Measurements from ENCODE around the gene MEX3A. TPM values are rescaled to one million over a fixed set of nuclear protein-coding genes. Genes with fewer than 3 reads are reported as not detected.
"Not testable (repeated sequence)": the region's sequence is repeated elsewhere in the genome, so short reads cannot be mapped to it uniquely, and the experiment has no call there.

The MEX3A gene
- total RNA-seq, 4 donors from 2014 or later: under 0.01 to 1.2 (median 0.43) TPM

GRCh38 chr1:156120318-156120717 lies 38.1 kb upstream of the MEX3A start:
- Histone ChIP-seq H3K9me3 (no peaks in the 10 kb centered on the region), H3K4me1 (peaks cover 4 to 89% (median 69%) of the 10 kb centered on the region in 4 donors), H3K27me3 (no peaks in the 10 kb centered on the region), H3K27ac (peak overlapping the region; percentile 49 to 98 (median 96)), H3K4me3 (peak overlapping the region in 2 of 4 donors; percentile 85 to 90), H3K36me3 (no peaks in the 10 kb centered on the region)
- DNase-seq (ENCODE audit: low spot score in 2 of 2): no peak
- 70 to 85% methylated on average over 3 of the region's 3 CpGs for WGBS, 2 donors
- TF ChIP-seq POLR2A (IDR thresholded peaks at IDR 0.05): no peak
- no peak for TF ChIP-seq CTCF (IDR thresholded peaks at IDR 0.05)
- TF ChIP-seq EP300 (IDR thresholded peaks at IDR 0.05): no peak

GRCh38 chr1:156119503-156120209 lies 37.4 kb upstream of the MEX3A start:
- Histone ChIP-seq H3K9me3 (no peaks in the 10 kb centered on the region), H3K27ac (peak overlapping the region; percentile 49 to 98 (median 96)), H3K27me3 (no peaks in the 10 kb centered on the region), H3K4me1 (peaks cover 4 to 83% (median 63%) of the 10 kb centered on the region in 4 donors), H3K36me3 (no peaks in the 10 kb centered on the region), H3K4me3 (peak overlapping the region in 3 of 4 donors; percentile 85 to 90 (median 89))
- TF ChIP-seq CTCF (IDR thresholded peaks at IDR 0.05) (peak in 2 of 5 experiments; percentile 14 to 17), POLR2A (IDR thresholded peaks at IDR 0.05) (no peak)
- no peak for DNase-seq (ENCODE audit: low spot score in 2 of 2)
- 28 to 34% methylated on average over 3 of the region's 3 CpGs for whole genome bisulfite sequencing, 2 donors

- no peaks in the 10 kb centered on the region for H3K27me3 ChIP-seq
- peak overlapping the region; percentile 5 to 90 (median 87) for H3K4me3 ChIP-seq
- H3K27ac ChIP-seq: peak overlapping the region; percentile 52 to 98 (median 96)
- peak in 1 of 2 donors; percentile 62 for DNase-seq (ENCODE audit: low spot score in 2 of 2)
- no peaks in the 10 kb centered on the region for H3K9me3 ChIP-seq
- 16 to 33% methylated on average over 8 of the region's 8 CpGs for WGBS, 2 donors
- no peak for TF ChIP-seq CTCF (IDR thresholded peaks at IDR 0.05)
- TF ChIP-seq POLR2A (IDR thresholded peaks at IDR 0.05): peak in 1 of 2 donors; percentile 54
- TF ChIP-seq EP300 (IDR thresholded peaks at IDR 0.05): peak in 1 of 2 donors; percentile 71
- H3K36me3 ChIP-seq: no peaks in the 10 kb centered on the region
- peaks cover 3 to 80% (median 57%) of the 10 kb centered on the region in 4 donors for H3K4me1 ChIP-seq
Measured at GRCh38 chr1:156118177-156118868, 36.1 kb upstream of the MEX3A start.

GRCh38 chr1:156117414-156118176 lies 35.3 kb upstream of the MEX3A start:
- no peaks in the 10 kb centered on the region for H3K27me3 ChIP-seq
- no peaks in the 10 kb centered on the region for H3K36me3 ChIP-seq
- H3K9me3 ChIP-seq: no peaks in the 10 kb centered on the region
- peak overlapping the region; percentile 5 to 90 (median 87) for H3K4me3 ChIP-seq
- H3K27ac ChIP-seq: peak overlapping the region; percentile 92 to 98 (median 96)
- DNase-seq (ENCODE audit: low spot score in 2 of 2): no peak
- 53 to 54% methylated on average over 13 of the region's 13 CpGs for WGBS, 2 donors
- TF ChIP-seq EP300 (IDR thresholded peaks at IDR 0.05) (no peak), POLR2A (IDR thresholded peaks at IDR 0.05) (no peak), CTCF (IDR thresholded peaks at IDR 0.05) (no peak)
- H3K4me1 ChIP-seq: peaks cover 0 to 80% (median 57%) of the 10 kb centered on the region in 4 donors

- peak overlapping the region; percentile 92 to 98 (median 96) for H3K27ac ChIP-seq
- H3K27me3 ChIP-seq; H3K9me3 ChIP-seq; DNase-seq (ENCODE audit: low spot score in 2 of 2); H3K36me3 ChIP-seq: not testable (repeated sequence)
- WGBS, 2 donors: 26 to 27% methylated on average over 5 of the region's 5 CpGs
- H3K4me3 ChIP-seq: peak overlapping the region; percentile 85 to 94 (median 90)
- peaks cover 0 to 80% (median 54%) of the 10 kb centered on the region in 4 donors for H3K4me1 ChIP-seq
Measured at GRCh38 chr1:156116731-156117130, 34.5 kb upstream of the MEX3A start.

Data from tibial nerve (tissue), 4 donors.